T-helper 17 cell (primary cell): ENCODE data around the gene IGFBP3. TPM values are rescaled to one million over a fixed set of nuclear protein-coding genes. Genes with fewer than 3 reads are reported as not detected.
A peak's percentile ranks its signal among the peaks of the same experiment; 100 is the strongest.

ENCODE experiments used
- ATAC-seq: fragments of 150-1000 bp; cut with Tn5 transposase; 2 replicates; pipeline ENCODE4 v1.10.0; 2021; ENCODE audit warnings: mild to moderate bottlenecking, moderate library complexity
- DNase-seq, 3 donors: peaks; one replicate each; pipeline versions ENCODE4 v3.0.0 to v3.0.0-alpha.2; 2020 to 2021
- H3K9me3 ChIP-seq: one replicate; pipeline ENCODE4 v1.7.0; 2013; ENCODE audit warnings: low read length, mild to moderate bottlenecking; ENCODE audit not compliant: control insufficient read depth, poor library complexity, severe bottlenecking
- H3K27ac Mint-ChIP-seq: one replicate; pipeline ENCODE4 v1.8.0; 2022; ENCODE audit warnings: mild to moderate bottlenecking, moderate library complexity, mixed read lengths
- H3K27me3 Mint-ChIP-seq: one replicate; pipeline ENCODE4 v1.8.0; 2022; ENCODE audit warnings: mixed read lengths
- H3K36me3 Mint-ChIP-seq: one replicate; pipeline ENCODE4 v1.8.0; 2022; ENCODE audit warnings: low read depth, mixed read lengths
- H3K4me1 Mint-ChIP-seq: one replicate; pipeline ENCODE4 v1.8.0; 2022; ENCODE audit warnings: mild to moderate bottlenecking, mixed read lengths
- H3K4me3 Mint-ChIP-seq: one replicate; pipeline ENCODE4 v1.8.0; 2022; ENCODE audit warnings: mild to moderate bottlenecking, moderate library complexity, mixed read lengths
- total RNA-seq, 4 donors: library from RNA in 2 of 4; stranded (reverse) in 2 of 4; gene quantifications; one replicate each; pipeline ENCODE4 v1.2.3 and lab custom pipeline; 2022 to 2026

The IGFBP3 gene
- total RNA-seq, 2 donors from 2014 or later, result 7.2 to 19.0 TPM

GRCh38 chr7:45939574-45939973 is 18.5 kb upstream of the IGFBP3 start:
- H3K4me1 Mint-ChIP-seq, result peaks cover 7% of the 10 kb centered on the region
- H3K27ac Mint-ChIP-seq, result no peak overlapping the region
- H3K36me3 Mint-ChIP-seq, result peaks cover 2% of the 10 kb centered on the region
- no peak for ATAC-seq
- peaks cover 5% of the 10 kb centered on the region for H3K27me3 Mint-ChIP-seq
- no peak overlapping the region for H3K4me3 Mint-ChIP-seq
- no peak for DNase-seq
- H3K9me3 ChIP-seq, result no peaks in the 10 kb centered on the region

- no peak for ATAC-seq
- DNase-seq, result no peak
- H3K4me1 Mint-ChIP-seq, result peaks cover 3% of the 10 kb centered on the region
Observed at GRCh38 chr7:45938626-45939302, 17.7 kb upstream of the IGFBP3 start.

GRCh38 chr7:45937862-45938261 is 16.8 kb upstream of the IGFBP3 start:
- Mint-ChIP-seq H3K4me1 (no peaks in the 10 kb centered on the region), H3K36me3 (no peaks in the 10 kb centered on the region), H3K27ac (no peak overlapping the region), H3K27me3 (peaks cover 5% of the 10 kb centered on the region), H3K4me3 (no peak overlapping the region)
- DNase-seq (no peak), ATAC-seq (no peak)
- no peaks in the 10 kb centered on the region for H3K9me3 ChIP-seq

More at GRCh38 chr7:45938626-45939302, 17.7 kb upstream of the IGFBP3 start:
- no peak overlapping the region for H3K27ac Mint-ChIP-seq
- no peak overlapping the region for H3K4me3 Mint-ChIP-seq
- H3K27me3 Mint-ChIP-seq, result peaks cover 5% of the 10 kb centered on the region
- no peaks in the 10 kb centered on the region for H3K9me3 ChIP-seq
- no peaks in the 10 kb centered on the region for H3K36me3 Mint-ChIP-seq

DNA sequence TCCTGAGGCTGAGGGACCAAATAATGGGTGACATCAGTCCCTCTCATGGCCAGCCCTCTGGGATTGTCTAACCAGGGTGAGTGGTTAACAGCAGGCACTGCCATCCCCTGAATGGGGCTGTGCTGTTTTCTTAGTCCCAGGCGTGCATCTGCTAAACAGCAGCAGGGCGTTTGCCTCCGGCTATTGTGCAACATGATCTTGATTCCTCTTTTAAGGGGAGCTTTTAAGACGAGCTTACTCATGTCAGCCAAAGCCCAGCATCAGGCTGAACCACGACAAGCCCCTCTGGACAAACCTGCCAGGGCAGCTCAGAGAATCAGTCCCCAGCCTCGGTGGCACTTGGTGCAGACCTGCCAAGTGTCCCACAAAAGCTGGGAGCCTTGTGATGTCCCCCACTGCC is 16.2 kb upstream of the IGFBP3 start:
- no peaks in the 10 kb centered on the region for H3K9me3 ChIP-seq
- Mint-ChIP-seq H3K27me3 (peaks cover 5% of the 10 kb centered on the region), H3K27ac (no peak overlapping the region), H3K4me3 (no peak overlapping the region), H3K36me3 (no peaks in the 10 kb centered on the region), H3K4me1 (no peaks in the 10 kb centered on the region)
- DNase-seq (no peak), ATAC-seq (no peak)

DNA sequence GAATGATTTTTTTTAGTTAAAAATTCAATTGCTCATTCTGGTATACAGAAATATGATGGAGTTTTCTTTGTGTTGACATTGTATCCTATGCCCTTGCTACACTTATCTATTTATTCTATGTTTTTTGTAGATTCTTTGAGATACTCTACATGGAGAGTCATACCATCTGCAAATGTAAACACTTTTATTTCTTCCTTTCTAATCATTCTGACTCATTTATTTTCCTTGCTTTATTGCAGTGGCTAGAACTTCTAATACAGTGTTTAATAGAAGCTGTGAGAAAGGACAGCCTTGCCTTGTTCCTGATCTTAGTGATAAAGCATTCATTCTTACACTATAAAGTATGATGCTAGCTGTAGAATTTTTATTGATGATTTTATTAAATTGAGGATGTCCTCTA is 9.9 kb upstream of the IGFBP3 start:
- ATAC-seq (no peak), DNase-seq (no peak)
- H3K36me3 Mint-ChIP-seq, result no peaks in the 10 kb centered on the region
- no peak overlapping the region for H3K4me3 Mint-ChIP-seq
- H3K4me1 Mint-ChIP-seq, result peaks cover 3% of the 10 kb centered on the region
- H3K27ac Mint-ChIP-seq, result no peak overlapping the region
- H3K27me3 Mint-ChIP-seq, result peaks cover 3% of the 10 kb centered on the region
- no peaks in the 10 kb centered on the region for H3K9me3 ChIP-seq

GRCh38 chr7:45927721-45928120 is 6.6 kb upstream of the IGFBP3 start:
- H3K9me3 ChIP-seq, result no peaks in the 10 kb centered on the region
- peaks cover 9% of the 10 kb centered on the region for H3K4me1 Mint-ChIP-seq
- DNase-seq (no peak), ATAC-seq (no peak)
- H3K27ac Mint-ChIP-seq, result no peak overlapping the region
- H3K36me3 Mint-ChIP-seq, result no peaks in the 10 kb centered on the region
- H3K27me3 Mint-ChIP-seq, result peaks cover 22% of the 10 kb centered on the region
- peak overlapping the region; percentile 63 for H3K4me3 Mint-ChIP-seq

DNA sequence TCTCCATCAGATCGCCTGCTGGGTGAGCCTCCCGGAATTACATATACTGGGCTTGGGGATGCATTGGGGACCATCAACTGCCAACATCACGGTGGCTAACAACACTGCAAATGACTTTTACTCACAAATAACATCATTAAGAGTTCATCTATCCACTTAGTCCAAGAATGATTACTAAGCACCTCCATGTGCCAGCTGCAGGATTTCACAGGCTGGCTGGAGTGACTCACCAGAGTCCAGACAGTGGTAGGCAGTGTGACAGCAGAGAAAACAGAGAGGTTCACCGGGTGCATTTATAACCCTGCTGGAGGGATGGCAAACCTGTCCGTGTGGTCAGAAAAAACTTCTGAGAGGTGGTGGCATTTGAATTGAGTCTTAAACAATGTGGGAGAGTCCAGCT is 3.2 kb upstream of the IGFBP3 start:
- Mint-ChIP-seq H3K27me3 (peaks cover 44% of the 10 kb centered on the region), H3K4me3 (no peak overlapping the region), H3K4me1 (peaks cover 21% of the 10 kb centered on the region), H3K27ac (no peak overlapping the region), H3K36me3 (no peaks in the 10 kb centered on the region)
- no peak for DNase-seq
- no peaks in the 10 kb centered on the region for H3K9me3 ChIP-seq
- ATAC-seq, result no peak

GRCh38 chr7:45923818-45924217 is 2.7 kb upstream of the IGFBP3 start:
- Mint-ChIP-seq H3K4me1 (peaks cover 21% of the 10 kb centered on the region), H3K27ac (no peak overlapping the region), H3K27me3 (peaks cover 45% of the 10 kb centered on the region), H3K36me3 (no peaks in the 10 kb centered on the region), H3K4me3 (no peak overlapping the region)
- no peak for ATAC-seq
- no peaks in the 10 kb centered on the region for H3K9me3 ChIP-seq
- no peak for DNase-seq

GRCh38 chr7:45923290-45923689 is 2.2 kb upstream of the IGFBP3 start:
- H3K27me3 Mint-ChIP-seq, result peaks cover 45% of the 10 kb centered on the region
- no peak for ATAC-seq
- H3K27ac Mint-ChIP-seq, result no peak overlapping the region

DNA sequence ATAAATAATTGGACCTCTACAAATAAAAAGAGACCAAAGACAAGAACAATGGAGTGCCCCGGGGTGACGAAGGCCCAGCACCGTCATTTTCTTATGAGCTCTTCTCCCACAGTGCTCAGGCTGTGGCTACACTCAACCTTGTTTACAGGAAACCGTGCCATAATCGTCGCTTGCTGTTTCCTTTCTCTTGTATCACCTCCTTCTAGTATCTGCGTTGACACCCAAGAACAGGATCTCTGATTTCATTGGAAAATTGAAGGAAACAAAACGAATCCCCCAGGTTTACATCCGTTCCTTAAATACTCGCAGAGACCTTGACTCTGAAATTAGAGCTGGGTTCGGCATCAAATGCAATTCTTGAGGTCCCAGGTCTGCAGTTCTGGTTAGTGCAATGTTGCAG is 1.7 kb upstream of the IGFBP3 start:
- Mint-ChIP-seq H3K27ac (no peak overlapping the region), H3K36me3 (no peaks in the 10 kb centered on the region), H3K27me3 (peaks cover 46% of the 10 kb centered on the region), H3K4me3 (peak overlapping the region; percentile 78), H3K4me1 (peaks cover 21% of the 10 kb centered on the region)
- peak; percentile 39 for ATAC-seq
- H3K9me3 ChIP-seq, result no peaks in the 10 kb centered on the region
- DNase-seq, result no peak

More at GRCh38 chr7:45923290-45923689, 2.2 kb upstream of the IGFBP3 start:
- H3K4me1 Mint-ChIP-seq, result peaks cover 21% of the 10 kb centered on the region
- no peaks in the 10 kb centered on the region for H3K9me3 ChIP-seq
- peak overlapping the region; percentile 78 for H3K4me3 Mint-ChIP-seq
- H3K36me3 Mint-ChIP-seq, result no peaks in the 10 kb centered on the region
- DNase-seq, result peak in 1 of 3 donors; percentile 45

DNA sequence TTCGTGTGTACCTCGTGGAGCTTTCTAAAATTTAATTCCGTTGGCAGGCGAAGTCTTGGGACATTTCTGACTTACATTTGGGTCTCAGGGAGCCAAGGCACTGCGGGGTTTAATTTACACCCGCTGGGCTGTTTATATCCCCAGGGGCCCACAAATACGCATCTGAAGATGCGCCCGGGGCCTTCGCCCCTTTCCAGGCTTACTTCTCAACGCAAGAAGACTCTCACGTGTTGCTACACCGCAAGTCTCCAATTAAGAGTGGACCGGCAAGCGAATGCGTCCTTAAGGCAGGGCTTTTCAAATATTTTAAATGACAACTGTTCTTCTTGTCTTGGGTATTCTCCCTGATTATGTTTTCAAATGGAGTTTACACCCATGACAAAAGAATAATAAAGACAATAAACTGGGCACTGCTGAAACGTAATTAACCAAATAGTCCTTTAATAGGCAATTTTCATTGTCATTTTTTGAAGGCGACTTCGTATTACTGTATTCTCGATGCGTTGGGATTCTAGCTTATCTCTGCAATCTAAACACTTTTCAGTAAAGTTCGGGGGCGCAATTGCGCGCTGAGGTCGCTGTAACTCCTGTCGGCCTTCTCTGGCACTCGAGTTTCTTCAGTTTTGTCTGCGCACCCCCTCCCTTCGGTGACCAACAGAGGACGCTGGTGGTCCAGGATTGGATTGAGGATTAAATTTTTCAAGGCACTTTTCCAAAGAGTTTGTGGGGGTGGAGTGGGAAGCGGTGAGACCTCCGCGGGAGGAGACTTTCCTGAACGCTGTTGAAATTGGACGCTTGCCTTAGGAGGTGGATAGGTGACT is 837 bp upstream of the IGFBP3 start:
- no peaks in the 10 kb centered on the region for H3K9me3 ChIP-seq
- H3K27me3 Mint-ChIP-seq, result peaks cover 55% of the 10 kb centered on the region
- no peak overlapping the region for H3K27ac Mint-ChIP-seq
- peak overlapping the region; percentile 78 for H3K4me3 Mint-ChIP-seq
- H3K4me1 Mint-ChIP-seq, result peaks cover 25% of the 10 kb centered on the region
- H3K36me3 Mint-ChIP-seq, result no peaks in the 10 kb centered on the region
- ATAC-seq, result no peak
- no peak for DNase-seq

DNA sequence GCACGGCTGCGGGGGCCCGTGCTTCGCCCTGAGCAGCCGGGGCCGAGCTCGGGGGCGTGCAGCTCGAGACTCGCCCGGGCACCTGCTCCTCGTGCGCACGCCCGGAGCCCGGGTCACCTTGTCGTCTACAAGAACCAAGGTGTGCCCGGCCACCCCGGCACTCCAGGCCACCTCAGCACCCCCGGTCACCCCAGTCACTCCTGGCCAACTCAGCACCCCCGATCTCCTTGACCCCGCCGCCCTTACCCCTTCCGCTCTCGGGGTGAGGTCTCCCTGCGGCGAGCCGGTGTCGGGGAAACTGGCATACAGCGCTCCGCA is 268 bp upstream of the IGFBP3 start:
- H3K27me3 Mint-ChIP-seq, result peaks cover 55% of the 10 kb centered on the region
- ATAC-seq, result no peak
- no peak overlapping the region for H3K27ac Mint-ChIP-seq
- H3K9me3 ChIP-seq, result no peaks in the 10 kb centered on the region
- DNase-seq, result no peak
- H3K4me3 Mint-ChIP-seq, result peak overlapping the region; percentile 78
- H3K4me1 Mint-ChIP-seq, result peaks cover 25% of the 10 kb centered on the region
- no peaks in the 10 kb centered on the region for H3K36me3 Mint-ChIP-seq

- Mint-ChIP-seq H3K4me3 (peak overlapping the region; percentile 87), H3K27ac (no peak overlapping the region), H3K4me1 (peaks cover 23% of the 10 kb centered on the region), H3K27me3 (peaks cover 55% of the 10 kb centered on the region), H3K36me3 (no peaks in the 10 kb centered on the region)
- H3K9me3 ChIP-seq, result no peaks in the 10 kb centered on the region
- ATAC-seq (no peak), DNase-seq (no peak)
Observed at GRCh38 chr7:45919993-45920459, 1.0 kb downstream of the IGFBP3 start.
